Fibroblast of skin of right quadriceps (primary cell): ENCODE data around the gene PDZD8.

Experiments
- DNase-seq: peaks from one replicate; pipeline ENCODE4 v3.0.0-alpha.2; 2013

The PDZD8 gene

GRCh38 chr10:117390420-117390819 lies 15.2 kb upstream of the PDZD8 start:
- DNase-seq: no peak

GRCh38 chr10:117386805-117387204 lies 11.6 kb upstream of the PDZD8 start:
- no peak for DNase-seq

GRCh38 chr10:117382861-117383260 lies 7.6 kb upstream of the PDZD8 start:
- DNase-seq: no peak

DNA sequence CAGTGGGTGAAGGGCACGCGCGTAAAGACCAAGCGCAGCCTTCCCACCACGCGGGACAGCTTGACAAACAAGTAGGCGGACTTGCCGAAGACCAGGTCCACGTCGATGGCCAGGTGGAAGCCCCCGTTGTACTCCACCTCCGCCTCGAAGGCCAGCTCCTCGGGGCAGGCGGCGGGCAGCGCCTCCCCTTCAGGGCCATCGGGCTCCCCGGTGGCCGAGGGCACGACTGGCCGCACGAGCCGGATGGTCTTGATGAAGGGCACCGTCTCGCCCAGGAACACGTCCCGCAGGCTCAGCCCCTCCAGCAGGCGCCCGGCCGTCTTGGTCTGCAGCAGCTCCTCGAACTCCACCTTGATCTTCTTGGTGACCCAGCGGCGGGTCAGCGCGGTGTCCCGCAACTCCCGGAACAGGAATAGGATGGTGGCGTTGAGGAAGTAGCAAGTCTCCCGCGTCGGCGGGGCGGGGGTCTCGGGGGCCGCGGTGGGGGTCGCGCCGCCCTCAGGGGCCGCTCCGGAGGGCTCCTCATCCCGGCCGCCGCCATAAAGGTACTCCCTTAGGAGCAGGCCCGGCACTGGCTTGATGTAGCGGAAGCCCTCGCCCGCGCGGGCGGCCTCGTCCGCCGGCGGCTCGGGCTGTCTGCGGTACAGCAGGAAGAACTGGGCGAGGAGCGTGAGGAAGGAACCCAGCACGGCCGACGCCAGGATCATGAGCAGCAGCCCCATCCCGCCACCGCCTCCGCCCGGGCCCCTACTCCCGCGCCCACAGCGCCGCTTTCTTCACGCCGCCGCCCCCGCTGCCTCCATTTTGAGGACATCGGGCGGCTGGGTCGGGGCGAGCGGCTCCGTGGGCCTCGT lies 507 bp downstream of the PDZD8 start:
- no peak for DNase-seq

GRCh38 chr10:117373823-117374505 lies 1.3 kb downstream of the PDZD8 start:
- DNase-seq: peak; percentile 44

DNA sequence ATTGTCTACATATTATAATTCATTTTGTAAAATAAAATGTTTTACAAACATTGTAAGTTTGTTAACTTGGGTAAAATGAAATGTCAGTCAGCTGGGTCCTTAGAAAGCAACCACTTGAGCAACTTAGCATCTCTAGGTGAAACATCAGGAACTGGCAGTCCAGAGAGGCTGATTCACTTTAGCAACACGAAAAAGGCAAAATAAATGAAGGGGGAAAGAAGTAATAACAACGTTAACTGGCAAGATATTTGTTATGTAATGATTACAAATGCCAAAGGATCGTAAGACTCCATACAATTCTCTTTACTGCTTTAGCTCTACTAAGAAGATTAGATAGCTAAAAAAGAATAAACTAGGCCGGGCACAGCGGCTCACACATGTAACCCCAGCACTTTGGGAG lies 5.0 kb downstream of the PDZD8 start:
- no peak for DNase-seq

DNA sequence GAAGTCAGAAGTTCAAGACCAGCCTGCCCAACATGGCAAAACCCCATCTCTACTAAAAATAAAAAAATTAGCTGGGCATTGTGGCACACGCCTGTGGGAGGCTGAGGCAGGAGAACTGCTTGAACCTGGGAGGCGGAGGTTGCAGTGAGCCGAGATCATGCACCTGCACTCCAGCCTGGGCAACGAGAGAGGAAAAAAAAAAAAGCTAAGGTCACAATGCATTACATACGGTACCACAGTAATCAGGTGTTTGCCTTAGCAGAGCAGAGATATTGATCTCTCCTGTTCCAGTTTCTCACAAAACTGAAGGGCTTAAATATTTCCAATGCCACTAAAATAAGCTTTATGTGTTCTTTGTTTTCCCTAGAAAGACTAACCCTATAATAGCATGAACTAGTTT lies 7.5 kb downstream of the PDZD8 start:
- no peak for DNase-seq

GRCh38 chr10:117366741-117367140 lies 8.5 kb downstream of the PDZD8 start:
- DNase-seq: no peak

DNA sequence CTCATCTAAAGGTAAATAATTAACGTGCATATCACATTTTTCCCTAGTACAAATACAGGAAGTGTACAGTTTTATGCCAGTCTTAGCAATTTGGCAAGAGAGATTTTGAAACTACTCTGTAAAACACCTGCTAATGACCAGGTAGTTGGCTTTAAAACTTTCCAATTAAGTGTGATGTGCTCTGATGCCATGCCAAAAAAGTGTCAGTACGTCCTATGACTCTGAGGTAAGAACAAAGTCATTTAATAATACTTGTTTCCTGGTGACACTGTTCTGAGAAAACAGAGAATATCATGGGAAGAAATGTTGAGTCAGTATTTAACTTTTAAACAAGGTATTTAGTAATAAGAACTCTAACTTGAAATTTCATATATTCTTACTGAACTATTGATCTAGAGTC lies 9.6 kb downstream of the PDZD8 start:
- DNase-seq: no peak

- peak; percentile 69 for DNase-seq
Observed at GRCh38 chr10:117364110-117364960, 10.9 kb downstream of the PDZD8 start.

- DNase-seq: peak; percentile 58
Observed at GRCh38 chr10:117363028-117363427, 12.2 kb downstream of the PDZD8 start.

DNA sequence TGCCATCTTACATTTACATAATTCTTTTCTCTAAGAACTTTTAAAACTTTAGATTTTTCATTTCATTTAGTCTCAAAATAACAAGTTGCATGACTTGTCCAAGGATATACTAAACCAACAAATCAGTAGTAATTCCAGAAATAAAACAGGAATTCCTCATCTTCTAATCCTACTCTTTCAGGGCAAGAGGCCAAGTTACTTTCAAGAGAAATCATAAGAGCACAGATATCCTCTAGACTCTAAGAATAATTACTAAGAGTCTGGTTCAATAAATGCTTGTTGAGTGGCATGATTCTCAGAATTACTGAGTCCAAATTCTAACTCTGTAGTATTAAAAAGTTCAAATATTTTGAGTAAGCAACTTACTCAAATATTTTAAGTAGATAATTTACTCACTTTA lies 12.9 kb downstream of the PDZD8 start:
- DNase-seq: peak; percentile 50

- peak; percentile 49 for DNase-seq
Observed at GRCh38 chr10:117360994-117361667, 14.1 kb downstream of the PDZD8 start.

DNA sequence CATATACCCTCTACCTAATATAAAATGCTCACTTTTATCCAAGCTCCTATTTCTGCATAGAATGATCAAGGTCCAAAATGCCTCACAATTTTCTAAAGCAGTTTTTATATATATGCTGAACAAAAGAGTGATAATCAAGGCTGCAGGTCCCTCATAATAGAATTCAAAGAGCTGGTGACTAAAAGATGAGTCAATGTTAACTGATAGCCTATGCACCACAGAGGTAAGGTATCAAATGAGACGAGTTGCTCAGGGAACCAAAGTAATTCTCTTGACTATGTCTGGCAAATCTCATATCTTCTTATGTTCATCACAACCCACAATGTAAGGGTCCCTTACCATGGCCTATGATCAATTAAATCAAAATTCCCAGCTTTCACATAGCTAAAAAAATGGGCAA lies 15.2 kb downstream of the PDZD8 start:
- no peak for DNase-seq

GRCh38 chr10:117355072-117355471 lies 20.2 kb downstream of the PDZD8 start:
- DNase-seq: no peak

GRCh38 chr10:117353684-117354083 lies 21.6 kb downstream of the PDZD8 start:
- no peak for DNase-seq

GRCh38 chr10:117352724-117353123 lies 22.5 kb downstream of the PDZD8 start:
- no peak for DNase-seq

GRCh38 chr10:117351996-117352395 lies 23.2 kb downstream of the PDZD8 start:
- DNase-seq: no peak

DNA sequence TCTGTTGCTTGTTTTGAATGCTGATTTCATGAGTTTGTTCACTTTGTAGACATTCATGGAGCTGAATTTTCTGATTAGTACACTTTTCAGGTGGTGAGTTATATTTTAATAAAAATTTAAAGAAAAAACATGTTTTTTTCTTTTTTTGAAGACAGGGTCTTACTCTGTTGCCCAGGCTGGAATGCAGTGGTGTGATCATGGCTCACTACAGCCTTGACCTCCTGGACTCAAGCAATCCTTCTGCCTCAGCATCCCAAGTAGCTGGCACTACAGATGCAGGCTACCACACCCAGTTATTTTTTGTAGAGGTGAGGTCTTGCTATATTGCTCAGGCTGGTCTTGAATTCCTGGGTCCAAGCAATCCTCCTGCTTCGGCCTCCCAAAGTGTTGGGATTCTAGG lies 23.7 kb downstream of the PDZD8 start:
- no peak for DNase-seq

DNA sequence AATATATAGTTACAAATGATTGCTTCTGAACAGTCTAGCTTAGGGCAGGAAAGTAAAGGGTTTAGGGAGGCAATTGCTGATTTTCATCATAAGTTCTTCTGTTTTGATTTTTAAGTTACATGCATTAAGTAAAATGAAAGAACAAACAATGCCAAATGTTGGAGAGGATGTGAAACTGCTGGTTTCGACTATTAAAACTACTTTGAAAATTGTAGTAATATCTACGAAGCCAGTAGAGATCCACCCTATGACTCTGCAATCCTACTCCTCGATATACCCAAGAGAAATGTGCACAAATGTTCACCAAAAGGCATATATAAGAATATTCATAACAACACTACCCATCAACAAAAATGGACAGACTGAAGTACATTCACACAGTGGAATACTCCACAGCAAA lies 24.3 kb downstream of the PDZD8 start:
- DNase-seq: no peak

DNA sequence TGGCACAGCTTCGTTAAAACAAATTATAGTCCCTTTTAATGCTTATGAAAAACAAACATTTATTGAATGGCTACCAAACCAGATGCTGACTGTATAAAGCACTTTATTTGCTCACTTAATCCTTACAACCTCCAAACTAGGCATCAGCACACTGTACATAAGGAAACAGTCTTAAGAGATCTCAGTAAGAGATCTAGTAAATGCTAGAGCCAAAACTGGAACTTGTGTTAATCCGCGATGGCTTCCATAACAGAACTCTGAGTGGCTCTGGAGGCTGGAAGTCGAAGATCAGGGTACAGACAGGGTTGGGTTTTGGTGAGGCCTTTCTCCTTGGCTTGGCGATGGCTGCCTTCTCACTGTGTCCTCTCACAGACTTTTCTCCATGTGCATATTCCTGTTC lies 27.0 kb downstream of the PDZD8 start:
- DNase-seq: no peak

GRCh38 chr10:117346574-117346973 lies 28.7 kb downstream of the PDZD8 start:
- no peak for DNase-seq

GRCh38 chr10:117345143-117345542 lies 30.1 kb downstream of the PDZD8 start:
- peak; percentile 9 for DNase-seq
